ENCODE measurements around the gene LTB4R. TPM values are rescaled to one million over a fixed set of nuclear protein-coding genes. Genes with fewer than 3 reads are reported as not detected.

Gene LTB4R
- total RNA-seq, 1 donor from 2014 or later = 8.4 TPM

DNA sequence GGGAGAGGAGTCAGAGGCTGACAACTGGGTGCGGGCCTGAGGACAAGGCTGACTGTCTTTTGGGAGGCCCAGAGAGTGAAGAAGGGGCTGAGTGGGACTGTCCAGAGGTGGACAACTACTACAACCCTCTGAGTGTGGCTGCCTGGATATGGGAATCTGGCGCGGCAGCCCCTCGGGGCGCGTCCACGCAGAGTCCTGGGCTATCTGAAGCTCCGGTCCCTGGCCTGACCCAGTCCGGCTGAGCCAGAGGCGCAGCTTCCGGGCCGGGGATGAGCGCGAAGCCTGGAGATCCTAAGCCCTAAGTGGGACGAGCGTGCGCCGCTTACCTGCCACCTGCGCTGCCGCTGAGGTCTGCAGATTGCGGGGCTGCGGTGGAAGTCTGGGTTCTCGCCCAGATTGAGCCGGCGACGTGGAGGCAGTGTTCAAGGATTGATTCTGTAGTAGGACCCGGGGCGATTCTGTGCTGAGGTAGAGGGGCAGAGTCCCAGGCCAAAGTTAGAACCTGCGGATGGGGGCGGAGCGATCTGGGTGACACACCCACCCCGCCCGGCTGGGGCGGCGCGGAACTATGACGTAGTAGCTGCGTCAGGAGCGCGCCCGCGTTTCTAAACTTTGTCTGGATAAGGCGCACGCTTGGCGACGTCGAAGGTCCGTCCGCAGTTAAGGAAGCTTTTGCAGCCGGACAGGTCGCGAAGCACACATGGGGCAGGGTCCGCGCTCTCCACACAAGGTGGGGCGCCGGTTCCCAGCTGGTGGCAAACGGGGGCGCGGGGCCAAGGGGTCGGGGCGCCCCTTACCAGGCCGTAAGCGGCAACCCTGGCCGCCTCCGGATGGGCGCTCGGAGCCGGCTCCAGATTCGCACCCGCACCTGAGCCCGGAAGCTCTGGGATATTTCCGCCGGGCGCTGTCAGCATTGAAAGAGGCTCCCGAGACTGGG is 11.8 kb upstream of the LTB4R start, which contains the start of the genes DHRS1 and NOP9:
DHRS1 (minus strand) TSS at position 526 of the 937 bp plus-strand sequence. CDS start 674 bp downstream, outside the sequence.
NOP9 (plus strand) TSS at position 596 of the 937 bp plus-strand sequence; CDS start at position 701, 105 bp downstream.
- Mint-ChIP-seq H3K4me1 (ENCODE audit: low read depth) (peaks cover 21% of the 10 kb centered on the region), H3K4me3 (ENCODE audit: low read depth) (peak within 1 kb of the TSS; percentile 92), H3K36me3 (ENCODE audit: insufficient read depth) (peaks cover 9% of the 10 kb centered on the region), H3K27ac (peak within 1 kb of the TSS; percentile 97), H3K27me3 (no peaks in the 10 kb centered on the region), H3K9me3 (ENCODE audit: low read depth) (no peaks in the 10 kb centered on the region)
- TF ChIP-seq, protein P1, sequence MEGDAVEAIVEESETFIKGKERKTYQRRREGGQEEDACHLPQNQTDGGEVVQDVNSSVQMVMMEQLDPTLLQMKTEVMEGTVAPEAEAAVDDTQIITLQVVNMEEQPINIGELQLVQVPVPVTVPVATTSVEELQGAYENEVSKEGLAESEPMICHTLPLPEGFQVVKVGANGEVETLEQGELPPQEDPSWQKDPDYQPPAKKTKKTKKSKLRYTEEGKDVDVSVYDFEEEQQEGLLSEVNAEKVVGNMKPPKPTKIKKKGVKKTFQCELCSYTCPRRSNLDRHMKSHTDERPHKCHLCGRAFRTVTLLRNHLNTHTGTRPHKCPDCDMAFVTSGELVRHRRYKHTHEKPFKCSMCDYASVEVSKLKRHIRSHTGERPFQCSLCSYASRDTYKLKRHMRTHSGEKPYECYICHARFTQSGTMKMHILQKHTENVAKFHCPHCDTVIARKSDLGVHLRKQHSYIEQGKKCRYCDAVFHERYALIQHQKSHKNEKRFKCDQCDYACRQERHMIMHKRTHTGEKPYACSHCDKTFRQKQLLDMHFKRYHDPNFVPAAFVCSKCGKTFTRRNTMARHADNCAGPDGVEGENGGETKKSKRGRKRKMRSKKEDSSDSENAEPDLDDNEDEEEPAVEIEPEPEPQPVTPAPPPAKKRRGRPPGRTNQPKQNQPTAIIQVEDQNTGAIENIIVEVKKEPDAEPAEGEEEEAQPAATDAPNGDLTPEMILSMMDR (IDR thresholded peaks at IDR 0.05; ENCODE audit: unreplicated experiment) = no peak
- peak; percentile 88 for DNase-seq (ENCODE audit: low spot score, unreplicated experiment)

DNA sequence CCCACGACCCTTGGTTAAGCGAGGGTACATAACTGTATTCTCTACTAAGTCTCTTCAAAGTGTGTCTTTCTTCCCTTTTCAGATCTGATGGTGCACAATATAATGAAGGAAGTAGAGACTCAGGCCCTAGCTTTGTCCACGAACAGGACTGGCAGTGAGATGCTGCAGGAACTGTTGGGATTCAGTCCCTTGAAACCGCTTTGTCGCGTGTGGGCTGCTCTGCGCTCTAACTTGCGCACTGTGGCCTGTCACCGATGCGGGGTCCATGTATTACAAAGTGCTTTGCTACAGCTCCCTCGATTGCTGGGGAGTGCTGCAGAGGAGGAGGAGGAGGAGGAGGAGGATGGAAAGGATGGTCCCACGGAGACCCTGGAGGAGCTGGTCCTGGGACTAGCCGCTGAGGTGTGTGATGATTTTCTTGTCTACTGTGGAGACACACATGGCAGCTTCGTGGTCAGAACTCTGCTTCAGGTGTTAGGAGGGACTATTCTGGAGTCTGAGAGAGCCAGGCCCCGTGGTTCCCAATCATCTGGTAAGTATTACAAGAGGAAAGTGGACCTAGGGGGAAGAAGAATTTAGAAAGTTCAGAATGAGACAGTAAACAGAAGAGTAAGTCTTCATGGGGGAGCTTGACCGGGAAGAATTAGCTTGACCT is 10.8 kb upstream of the LTB4R start:
- peaks cover 13% of the 10 kb centered on the region for H3K36me3 Mint-ChIP-seq (ENCODE audit: insufficient read depth)
- DNase-seq (ENCODE audit: low spot score, unreplicated experiment) = no peak
- peak overlapping the region; percentile 92 for H3K4me3 Mint-ChIP-seq (ENCODE audit: low read depth)
- H3K4me1 Mint-ChIP-seq (ENCODE audit: low read depth) = peaks cover 21% of the 10 kb centered on the region
- TF ChIP-seq, protein P1 (IDR thresholded peaks at IDR 0.05; ENCODE audit: unreplicated experiment) = no peak
- no peaks in the 10 kb centered on the region for H3K9me3 Mint-ChIP-seq (ENCODE audit: low read depth)
- H3K27ac Mint-ChIP-seq = peak overlapping the region; percentile 82
- H3K27me3 Mint-ChIP-seq = no peaks in the 10 kb centered on the region

- H3K27ac Mint-ChIP-seq = no peak overlapping the region
- TF ChIP-seq, protein P1 (IDR thresholded peaks at IDR 0.05; ENCODE audit: unreplicated experiment) = no peak
Measured at GRCh38 chr14:24304019-24304387, 7.3 kb upstream of the LTB4R start.

GRCh38 chr14:24307156-24307574 is 4.1 kb upstream of the LTB4R start:
- peak overlapping the region; percentile 73 for H3K27ac Mint-ChIP-seq

More at GRCh38 chr14:24304019-24304387, 7.3 kb upstream of the LTB4R start:
- Mint-ChIP-seq H3K27me3 (no peaks in the 10 kb centered on the region), H3K4me1 (ENCODE audit: low read depth) (peaks cover 26% of the 10 kb centered on the region), H3K36me3 (ENCODE audit: insufficient read depth) (peaks cover 11% of the 10 kb centered on the region), H3K9me3 (ENCODE audit: low read depth) (no peaks in the 10 kb centered on the region), H3K4me3 (ENCODE audit: low read depth) (no peak overlapping the region)
- DNase-seq (ENCODE audit: low spot score, unreplicated experiment) = no peak

More at GRCh38 chr14:24307156-24307574, 4.1 kb upstream of the LTB4R start:
- Mint-ChIP-seq H3K27me3 (no peaks in the 10 kb centered on the region), H3K9me3 (ENCODE audit: low read depth) (no peaks in the 10 kb centered on the region), H3K36me3 (ENCODE audit: insufficient read depth) (peaks cover 11% of the 10 kb centered on the region), H3K4me1 (ENCODE audit: low read depth) (peaks cover 15% of the 10 kb centered on the region), H3K4me3 (ENCODE audit: low read depth) (peak overlapping the region; percentile 36)
- DNase-seq (ENCODE audit: low spot score, unreplicated experiment) = no peak
- TF ChIP-seq, protein P1 (IDR thresholded peaks at IDR 0.05; ENCODE audit: unreplicated experiment) = no peak
